HEK293T (cell line): ENCODE data around the gene NUP155.

ENCODE experiments used
- BHLHE40 ChIP-seq: fragments of 450-650 bp; IDR thresholded peaks from 2 replicates; pipeline ENCODE4 v1.6.1; 2016; ENCODE audit warnings: mild to moderate bottlenecking, moderate library complexity, borderline replicate concordance
- FOXM1 ChIP-seq: fragments of 450-650 bp; IDR thresholded peaks from 2 replicates; pipeline ENCODE4 v1.6.1; 2017; ENCODE audit warnings: mild to moderate bottlenecking, borderline replicate concordance
- LEF1 ChIP-seq: fragments of 450-650 bp; IDR thresholded peaks from 2 replicates; pipeline ENCODE4 v1.6.1; 2017; ENCODE audit warnings: mild to moderate bottlenecking, borderline replicate concordance
- NFRKB ChIP-seq: fragments of 450-650 bp; IDR thresholded peaks from 2 replicates; pipeline ENCODE4 v1.6.1; 2016; ENCODE audit warnings: mild to moderate bottlenecking, moderate library complexity
- SUZ12 ChIP-seq: fragments of 450-650 bp; IDR thresholded peaks from 2 replicates; pipeline ENCODE4 v1.6.1; 2016; ENCODE audit warnings: mild to moderate bottlenecking
- TARDBP ChIP-seq: fragments of 450-650 bp; IDR thresholded peaks from 2 replicates; pipeline ENCODE4 v1.6.1; 2016
- TF ChIP-seq, protein P1 (sequence below): fragments of 450-650 bp; IDR thresholded peaks from 2 replicates; pipeline ENCODE4 v1.6.1; 2016

DNA sequence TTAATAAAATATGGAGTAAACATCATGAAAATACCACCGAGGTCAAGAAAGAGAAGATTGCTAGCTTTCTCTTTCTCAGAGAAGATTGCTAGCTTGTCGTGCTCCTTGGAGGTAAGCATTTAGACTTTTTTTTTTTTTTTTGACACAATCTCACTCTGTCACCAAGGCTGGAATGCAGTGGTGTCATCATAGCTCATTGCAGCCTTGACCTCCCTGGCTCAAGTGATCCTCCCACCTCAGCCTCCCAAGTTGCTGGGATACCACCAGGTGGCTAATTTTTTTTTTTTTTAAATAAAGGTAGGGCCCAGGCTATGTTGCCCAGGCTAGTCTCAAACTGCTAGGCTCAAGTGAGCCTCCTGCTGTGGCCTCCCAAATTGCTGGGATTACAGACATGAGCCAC is 95.4 kb downstream of the NUP155 start:
- TF ChIP-seq LEF1 (no peak), FOXM1 (no peak), BHLHE40 (no peak), SUZ12 (no peak), TARDBP (no peak), NFRKB (no peak)
- TF ChIP-seq, protein P1, sequence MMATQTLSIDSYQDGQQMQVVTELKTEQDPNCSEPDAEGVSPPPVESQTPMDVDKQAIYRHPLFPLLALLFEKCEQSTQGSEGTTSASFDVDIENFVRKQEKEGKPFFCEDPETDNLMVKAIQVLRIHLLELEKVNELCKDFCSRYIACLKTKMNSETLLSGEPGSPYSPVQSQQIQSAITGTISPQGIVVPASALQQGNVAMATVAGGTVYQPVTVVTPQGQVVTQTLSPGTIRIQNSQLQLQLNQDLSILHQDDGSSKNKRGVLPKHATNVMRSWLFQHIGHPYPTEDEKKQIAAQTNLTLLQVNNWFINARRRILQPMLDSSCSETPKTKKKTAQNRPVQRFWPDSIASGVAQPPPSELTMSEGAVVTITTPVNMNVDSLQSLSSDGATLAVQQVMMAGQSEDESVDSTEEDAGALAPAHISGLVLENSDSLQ = no peak
